OCI-LY7 (cell line): ENCODE data around the gene HTT. TPM values are rescaled to one million over a fixed set of nuclear protein-coding genes. Genes with fewer than 3 reads are reported as not detected.

Experiments used
- BruUV-seq: library from RNA; stranded (reverse); fragments of 400-500 nt; replicated peaks from 2 replicates; lab custom pipeline; 2021; lab: Mats Ljungman, UMichigan
- CTCF ChIA-PET: fragments of 300-600 bp; sonication (Branson Sonifier 250); formaldehyde crosslinking; loops from one replicate; lab custom pipeline; 2022; ENCODE audit warnings: antibody characterized with exemption; ENCODE audit not compliant: unreplicated experiment; lab: Charles Lee
- POLR2A ChIA-PET: fragments of 300-600 bp; sonication (Branson Sonifier 250); formaldehyde crosslinking; loops from one replicate; lab custom pipeline; 2022; ENCODE audit warnings: antibody characterized with exemption; lab: Charles Lee
- DNase-seq: peaks from one replicate; pipeline ENCODE4 v3.0.0-alpha.2; 2015; ENCODE audit warnings: low spot score
- H2AFZ ChIP-seq: fragments of 200-600 bp; sonication (generic), shearing (Covaris generic); 2 replicates; pipeline ENCODE4 v1.6.1; 2014; ENCODE audit warnings: mild to moderate bottlenecking, antibody characterized with exemption, low read length, moderate library complexity
- H3K27ac ChIP-seq: fragments of 200-600 bp; sonication (generic); 2 replicates; pipeline ENCODE4 v1.5.1; 2014; ENCODE audit warnings: mixed run types, low read depth, mild to moderate bottlenecking, moderate library complexity, low read length, inconsistent platforms; ENCODE audit not compliant: poor library complexity, severe bottlenecking
- H3K36me3 ChIP-seq: fragments of 200-600 bp; sonication (generic); 2 replicates; pipeline ENCODE4 v1.6.1; 2014; ENCODE audit warnings: mild to moderate bottlenecking, antibody characterized with exemption, low read length, moderate library complexity, mixed read lengths; ENCODE audit not compliant: insufficient read depth
- H3K4me1 ChIP-seq: fragments of 200-600 bp; sonication (generic); 2 replicates; pipeline ENCODE4 v1.5.1; 2014; ENCODE audit warnings: mild to moderate bottlenecking, low read length; ENCODE audit not compliant: insufficient read depth, poor library complexity, severe bottlenecking
- H3K4me2 ChIP-seq: fragments of 200-600 bp; sonication (generic); 2 replicates; pipeline ENCODE4 v1.6.1; 2014; ENCODE audit warnings: mild to moderate bottlenecking, low read length
- H3K4me3 ChIP-seq: fragments of 200-600 bp; sonication (generic); 2 replicates; pipeline ENCODE4 v1.5.1; 2014; ENCODE audit warnings: mild to moderate bottlenecking, low read depth, low read length; ENCODE audit not compliant: poor library complexity, severe bottlenecking
- H3K79me2 ChIP-seq: fragments of 200-600 bp; sonication (generic); 2 replicates; pipeline ENCODE4 v1.6.1; 2016; ENCODE audit warnings: low read depth, mild to moderate bottlenecking, low read length, moderate library complexity, mixed read lengths; ENCODE audit not compliant: insufficient read depth
- H3K9me2 ChIP-seq: fragments of 200-600 bp; sonication (generic); 2 replicates; pipeline ENCODE4 v1.6.1; 2016; ENCODE audit warnings: mild to moderate bottlenecking, low read length, mixed read lengths; ENCODE audit not compliant: insufficient read depth
- H3K9me3 ChIP-seq: fragments of 200-600 bp; sonication (generic); 2 replicates; pipeline ENCODE4 v1.6.1; 2014; ENCODE audit warnings: mild to moderate bottlenecking, mixed run types, low read length, mixed read lengths
- H4K20me1 ChIP-seq: fragments of 200-600 bp; sonication (generic); 2 replicates; pipeline ENCODE4 v1.6.1; 2014; ENCODE audit warnings: mild to moderate bottlenecking, antibody characterized with exemption, low read length, moderate library complexity, mixed read lengths; ENCODE audit not compliant: insufficient read depth
- CTCF ChIP-seq: fragments of 200-600 bp; sonication (generic); conservative IDR thresholded peaks from 2 replicates; pipeline ENCODE4 v1.5.1; 2014; ENCODE audit warnings: mild to moderate bottlenecking, antibody characterized with exemption, low read length, moderate library complexity, mixed read lengths
- EZH2phosphoT487 ChIP-seq: fragments of 200-600 bp; sonication (generic); IDR thresholded peaks from 2 replicates; pipeline ENCODE4 v1.6.1; 2018; ENCODE audit warnings: low read depth, borderline replicate concordance, mild to moderate bottlenecking, mixed run types, antibody characterized with exemption, low read length, moderate library complexity, mixed read lengths
- intact Hi-C: fragments of 100-400 bp; cut with micrococcal nuclease; formaldehyde crosslinking; loops from one replicate; pipeline ENCODE4 v1.10.0; 2022; ENCODE audit not compliant: unreplicated experiment
- total RNA-seq, 2 experiments: library from RNA; depleted of rRNA in 1 of 2; stranded (reverse); fragments of >200 nt in 1 of 2; shearing (Covaris generic) in 1 of 2; gene quantifications; 2 replicates each; pipeline ENCODE4 v1.2.3, GENCODE V29; 2014 to 2022

HTT gene
- total RNA-seq, 2 experiments from 2014 or later = 36.4 to 91.3 TPM

- no peaks in the 10 kb centered on the region for H4K20me1 ChIP-seq
- no peak for DNase-seq
- H2AFZ ChIP-seq = no peak overlapping the region
- no peaks in the 10 kb centered on the region for H3K9me3 ChIP-seq
- no peak overlapping the region for H3K27ac ChIP-seq
- H3K79me2 ChIP-seq = no peaks in the 10 kb centered on the region
- peaks cover 89% of the 10 kb centered on the region for H3K36me3 ChIP-seq
- intact Hi-C loops = no loop called here
- TF ChIP-seq EZH2phosphoT487 = no peak
- TF ChIP-seq CTCF = no peak
- no peaks in the 10 kb centered on the region for H3K4me1 ChIP-seq
- POLR2A ChIA-PET = interaction anchor here (0.6 kb wide), 3 partner anchors 24 to 1798 kb away, joined by 3 to 4 read pairs (median 3); no protein-coding TSS in a partner anchor
- BruUV-seq = no TSS peak
- CTCF ChIA-PET = no interaction called here
- H3K4me2 ChIP-seq = no peak overlapping the region
- H3K9me2 ChIP-seq = no peaks in the 10 kb centered on the region
- no peak overlapping the region for H3K4me3 ChIP-seq
These were observed 47.6 kb downstream of the HTT start for GRCh38 chr4:3122081-3122563.

GRCh38 chr4:3123181-3123671 lies 48.7 kb downstream of the HTT start:
- ChIA-PET CTCF (interaction anchor here (0.6 kb wide), 1 partner anchor 57 kb away, joined by 3 read pairs; no protein-coding TSS in a partner anchor), POLR2A (interaction anchor here (1.4 to 1.6 kb wide), 2 partner anchors 12 to 25 kb away, joined by 3 to 5 read pairs; no protein-coding TSS in a partner anchor)
- Histone ChIP-seq H3K79me2 (no peaks in the 10 kb centered on the region), H2AFZ (no peak overlapping the region), H3K36me3 (peaks cover 88% of the 10 kb centered on the region), H3K9me2 (no peaks in the 10 kb centered on the region), H3K4me3 (no peak overlapping the region), H3K4me2 (no peak overlapping the region), H3K27ac (no peak overlapping the region), H4K20me1 (no peaks in the 10 kb centered on the region), H3K4me1 (no peaks in the 10 kb centered on the region), H3K9me3 (no peaks in the 10 kb centered on the region)
- intact Hi-C loops = no loop called here
- no peak for TF ChIP-seq EZH2phosphoT487
- TF ChIP-seq CTCF = no peak
- no TSS peak for BruUV-seq
- no peak for DNase-seq

GRCh38 chr4:3124070-3124767 lies 49.7 kb downstream of the HTT start:
- no TSS peak for BruUV-seq
- no peak for DNase-seq

More at GRCh38 chr4:3124070-3124767, 49.7 kb downstream of the HTT start:
- H3K27ac ChIP-seq = no peak overlapping the region
- H4K20me1 ChIP-seq = no peaks in the 10 kb centered on the region
- no peak overlapping the region for H3K4me3 ChIP-seq
- CTCF ChIA-PET = no interaction called here
- H3K9me3 ChIP-seq = no peaks in the 10 kb centered on the region
- no peak overlapping the region for H2AFZ ChIP-seq
- intact Hi-C loops = no loop called here
- POLR2A ChIA-PET = interaction anchor here (1.4 to 1.6 kb wide), 2 partner anchors 11 to 26 kb away, joined by 3 to 5 read pairs; no protein-coding TSS in a partner anchor
- H3K79me2 ChIP-seq = no peaks in the 10 kb centered on the region
- no peak overlapping the region for H3K4me2 ChIP-seq
- no peak for TF ChIP-seq CTCF
- TF ChIP-seq EZH2phosphoT487 = no peak
- H3K36me3 ChIP-seq = peaks cover 90% of the 10 kb centered on the region
- H3K9me2 ChIP-seq = no peaks in the 10 kb centered on the region
- no peaks in the 10 kb centered on the region for H3K4me1 ChIP-seq
